D721Med (cell line): ENCODE results near the gene SYNRG.

Source experiments
- DNase-seq: peaks from one replicate; pipeline ENCODE4 v3.0.0; 2011; ENCODE audit warnings: low spot score; ENCODE audit not compliant: insufficient read length
- FAIRE-seq: peaks from 2 replicates; lab custom pipeline; 2011; peaks lifted over from hg19 to GRCh38; lab: Jason Lieb, UNC
- TF ChIP-seq, protein P1 (sequence below): IDR thresholded peaks from 2 replicates; pipeline ENCODE4 v1.5.1; 2012; ENCODE audit warnings: mild to moderate bottlenecking, control low read depth; ENCODE audit not compliant: insufficient read depth; ENCODE audit errors: missing control alignments

SYNRG gene

DNA sequence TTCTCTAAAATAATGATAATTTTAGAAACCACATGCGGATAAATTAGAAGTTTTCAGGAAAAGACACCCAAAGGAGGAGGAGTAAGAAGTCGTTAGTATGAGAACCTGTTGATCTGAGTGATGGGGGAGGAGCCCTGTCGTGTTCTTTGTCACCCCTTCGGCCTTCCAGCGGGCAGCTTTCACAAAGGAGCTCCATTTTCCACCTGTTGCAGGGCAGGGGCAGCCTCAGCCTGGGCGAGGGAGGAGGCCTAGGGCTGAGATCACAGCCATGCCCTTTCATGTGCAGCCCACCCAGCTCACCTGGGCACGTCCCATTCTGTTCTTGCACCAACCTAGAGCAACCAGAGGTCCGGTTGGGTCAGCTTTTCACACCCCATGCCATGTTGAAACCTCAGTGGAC is 114.2 kb downstream of the SYNRG start:
- TF ChIP-seq, protein P1, sequence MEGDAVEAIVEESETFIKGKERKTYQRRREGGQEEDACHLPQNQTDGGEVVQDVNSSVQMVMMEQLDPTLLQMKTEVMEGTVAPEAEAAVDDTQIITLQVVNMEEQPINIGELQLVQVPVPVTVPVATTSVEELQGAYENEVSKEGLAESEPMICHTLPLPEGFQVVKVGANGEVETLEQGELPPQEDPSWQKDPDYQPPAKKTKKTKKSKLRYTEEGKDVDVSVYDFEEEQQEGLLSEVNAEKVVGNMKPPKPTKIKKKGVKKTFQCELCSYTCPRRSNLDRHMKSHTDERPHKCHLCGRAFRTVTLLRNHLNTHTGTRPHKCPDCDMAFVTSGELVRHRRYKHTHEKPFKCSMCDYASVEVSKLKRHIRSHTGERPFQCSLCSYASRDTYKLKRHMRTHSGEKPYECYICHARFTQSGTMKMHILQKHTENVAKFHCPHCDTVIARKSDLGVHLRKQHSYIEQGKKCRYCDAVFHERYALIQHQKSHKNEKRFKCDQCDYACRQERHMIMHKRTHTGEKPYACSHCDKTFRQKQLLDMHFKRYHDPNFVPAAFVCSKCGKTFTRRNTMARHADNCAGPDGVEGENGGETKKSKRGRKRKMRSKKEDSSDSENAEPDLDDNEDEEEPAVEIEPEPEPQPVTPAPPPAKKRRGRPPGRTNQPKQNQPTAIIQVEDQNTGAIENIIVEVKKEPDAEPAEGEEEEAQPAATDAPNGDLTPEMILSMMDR = no peak
- FAIRE-seq = no peak
- DNase-seq = no peak

DNA sequence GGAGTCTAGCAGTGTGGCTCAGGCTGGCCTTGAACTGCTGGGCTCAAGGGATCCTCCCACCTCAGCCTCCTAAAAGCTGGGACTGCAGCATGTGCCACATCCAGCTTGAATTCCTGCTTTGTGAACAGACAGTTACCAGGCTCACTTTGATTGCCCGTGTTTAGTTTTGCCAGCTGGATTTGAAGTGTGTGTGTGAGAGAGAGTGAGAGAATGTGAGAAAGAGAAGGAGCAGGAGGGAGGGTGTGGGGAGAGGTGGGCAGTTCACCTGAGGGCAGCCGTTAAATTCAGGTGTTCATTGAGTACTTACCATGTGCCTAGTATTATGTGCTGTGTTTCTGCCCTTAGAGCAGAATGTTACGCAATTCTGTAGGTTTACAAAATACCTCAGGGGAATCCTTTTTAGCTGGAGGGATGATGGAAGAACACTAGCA is 114.8 kb downstream of the SYNRG start:
- FAIRE-seq (no peak), DNase-seq (no peak)
- TF ChIP-seq, protein P1 = no peak

DNA sequence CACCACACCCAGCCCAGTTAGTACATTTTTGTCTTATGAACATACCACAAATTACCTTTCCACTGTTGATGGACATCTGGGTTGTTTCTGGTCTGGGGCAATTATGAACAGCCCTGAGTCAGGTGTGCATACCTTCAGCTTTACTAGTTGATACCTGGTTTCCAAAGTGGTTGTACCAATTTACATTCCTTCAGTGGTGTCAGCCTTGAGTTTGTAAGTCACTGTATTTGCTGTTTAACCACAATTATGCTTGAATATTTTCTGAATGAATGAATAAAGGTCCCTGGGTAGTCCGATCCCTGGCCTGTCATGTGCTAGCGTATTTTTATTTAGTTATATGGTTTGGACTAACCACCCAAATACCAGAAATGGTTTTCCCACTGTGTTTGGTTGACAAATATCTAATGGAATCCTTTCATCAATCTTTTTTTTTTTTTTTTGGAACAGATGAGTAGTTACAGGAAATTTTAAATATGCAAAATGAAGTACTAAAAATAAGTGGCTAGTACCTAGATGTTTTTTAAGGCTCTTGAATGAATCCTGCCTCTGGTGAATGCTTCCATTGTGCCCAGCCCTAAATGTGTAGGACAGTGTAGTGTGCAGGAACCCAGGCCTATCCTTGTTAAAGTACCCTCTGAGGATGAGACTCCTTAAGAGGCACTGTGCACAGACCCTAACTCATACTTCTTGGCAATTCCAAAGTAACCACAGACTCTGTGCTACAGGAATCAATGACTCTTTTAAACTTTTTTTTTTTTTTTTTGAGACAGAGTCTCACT is 115.8 kb downstream of the SYNRG start:
- TF ChIP-seq, protein P1 = no peak
- DNase-seq = no peak
- no peak for FAIRE-seq

DNA sequence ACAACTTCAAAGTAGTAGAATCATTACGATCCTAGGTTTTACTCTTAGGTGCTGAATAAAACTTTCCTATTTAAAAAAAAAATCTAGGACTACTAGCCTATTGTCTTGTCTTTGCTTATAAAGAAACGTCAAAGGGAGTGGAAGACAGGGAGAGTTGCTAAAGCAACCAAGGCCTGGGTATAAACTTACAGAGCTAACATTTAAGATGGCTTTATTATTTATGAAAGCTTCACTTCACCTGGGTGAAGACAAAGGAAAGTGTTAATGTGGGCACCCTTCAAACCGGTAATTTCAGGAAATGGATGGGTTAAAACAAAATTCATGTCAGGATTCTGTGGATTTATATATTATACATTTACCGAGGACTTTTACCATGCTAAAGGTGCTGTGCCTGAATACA is 117.1 kb downstream of the SYNRG start:
- TF ChIP-seq, protein P1 = no peak
- FAIRE-seq = no peak
- no peak for DNase-seq

DNA sequence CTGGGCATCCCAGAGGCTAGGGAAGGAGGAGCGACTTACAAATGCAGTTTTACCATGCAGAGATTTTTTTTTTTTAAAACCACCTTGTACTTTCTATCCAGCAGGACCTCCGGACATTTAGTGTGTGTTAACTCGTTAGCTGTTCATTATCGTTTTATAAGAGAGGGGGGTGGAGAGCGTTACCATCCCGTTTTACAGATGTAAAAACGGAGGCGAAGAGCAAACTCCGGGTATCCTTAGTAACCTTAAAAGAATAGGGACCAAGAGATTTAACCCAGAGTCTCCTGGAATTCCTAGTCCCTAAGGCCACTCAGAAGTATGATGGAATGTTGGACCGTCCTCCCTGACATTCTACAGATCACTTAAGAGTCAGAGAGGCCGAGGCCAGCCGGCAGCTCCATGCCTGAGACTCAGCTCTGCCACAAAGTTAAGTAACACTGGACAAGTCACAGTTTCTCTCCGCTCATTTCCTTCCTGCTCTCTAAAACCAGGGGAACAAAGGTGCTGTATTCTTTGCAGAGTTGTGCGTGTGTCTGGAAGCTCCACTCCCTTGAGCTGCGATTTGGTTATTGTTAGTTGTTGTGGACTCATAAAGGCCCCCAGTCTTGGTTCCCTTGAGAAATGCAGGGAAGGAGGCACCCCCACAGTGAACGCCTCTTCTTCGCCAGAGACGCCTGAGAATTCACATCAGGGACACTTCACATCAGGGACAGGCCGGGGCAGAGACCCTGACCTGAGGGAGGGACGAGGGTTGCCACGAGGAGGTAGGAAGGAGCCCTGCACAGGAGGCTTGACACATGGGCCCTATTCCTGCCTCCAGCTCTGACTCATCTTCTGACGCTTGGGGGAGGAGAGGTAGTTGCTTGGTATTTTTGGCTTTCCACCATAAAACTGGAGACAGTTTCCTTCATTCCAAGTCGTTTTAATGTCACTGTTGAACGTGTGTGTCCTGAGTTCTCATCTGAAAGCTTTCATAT is 118.3 kb downstream of the SYNRG start:
- FAIRE-seq = no peak
- TF ChIP-seq, protein P1 = no peak
- DNase-seq = no peak

DNA sequence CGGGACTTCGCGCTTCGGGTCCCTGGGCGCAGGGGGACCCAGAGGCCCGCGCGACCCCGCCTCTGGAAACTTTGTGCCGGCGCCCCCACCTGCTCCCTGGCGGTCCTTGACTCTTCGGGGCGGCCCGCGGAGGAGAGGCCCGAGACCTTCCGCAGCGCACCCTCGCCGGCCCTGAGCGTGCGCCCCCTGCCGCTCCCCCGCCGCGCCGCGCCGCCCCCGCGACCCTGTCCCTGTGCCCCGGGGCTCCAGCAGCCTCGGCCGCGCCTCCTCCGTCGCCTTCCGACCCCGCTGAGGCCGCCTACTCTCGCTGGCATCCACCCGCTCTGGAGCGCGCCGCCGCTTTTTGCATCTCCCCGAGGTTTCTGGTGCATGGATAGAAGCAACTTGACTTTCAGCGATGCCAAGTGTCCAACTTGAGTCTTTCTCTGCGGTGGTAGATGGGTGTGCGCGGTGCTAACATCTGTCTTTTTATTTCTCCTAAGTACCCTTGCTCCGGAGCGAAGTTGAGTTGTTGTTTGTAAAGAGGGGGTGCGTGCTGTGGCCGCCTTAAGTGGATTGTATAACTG is 119.1 kb downstream of the SYNRG start:
- no peak for DNase-seq
- TF ChIP-seq, protein P1 = peak; percentile 38
- FAIRE-seq = no peak
